SU-DHL-6 (cell line): ENCODE measurements around the gene OR51B6.

Experiments
- H2AFZ ChIP-seq: fragments of 200-600 bp; sonication (generic); 2 replicates; pipeline ENCODE4 v1.6.1; 2014; ENCODE audit warnings: low read depth, mild to moderate bottlenecking, moderate library complexity, mixed read lengths, antibody characterized with exemption, low read length; ENCODE audit not compliant: severe bottlenecking
- H3F3A ChIP-seq: fragments of 200-600 bp; shearing (Covaris generic); 2 replicates; pipeline ENCODE4 v1.6.0; 2016; ENCODE audit warnings: antibody characterized with exemption, mild to moderate bottlenecking; ENCODE audit not compliant: insufficient read depth
- H3K27ac ChIP-seq: fragments of 200-600 bp; sonication (generic); 2 replicates; pipeline ENCODE4 v1.5.1; 2016; ENCODE audit warnings: low read depth, mild to moderate bottlenecking, low read length, moderate library complexity, mixed read lengths
- H3K27me3 ChIP-seq: fragments of 200-600 bp; sonication (generic), shearing (Covaris generic); 2 replicates; pipeline ENCODE4 v1.6.0; 2014; ENCODE audit warnings: mild to moderate bottlenecking, low read length
- H3K36me3 ChIP-seq: fragments of 200-600 bp; sonication (generic); 2 replicates; pipeline ENCODE4 v1.6.1; 2014; ENCODE audit warnings: mild to moderate bottlenecking, low read length, mixed read lengths
- H3K4me2 ChIP-seq: fragments of 300-600, 200-600 bp; shearing (Covaris generic), sonication (generic); 2 replicates; pipeline ENCODE4 v1.6.0; 2014; ENCODE audit warnings: low read length, low read depth, mild to moderate bottlenecking; ENCODE audit not compliant: poor library complexity, severe bottlenecking
- H3K4me3 ChIP-seq: fragments of 200-600 bp; sonication (generic); 2 replicates; pipeline ENCODE4 v1.5.1; 2014; ENCODE audit warnings: antibody characterized with exemption, low read length, mild to moderate bottlenecking, mixed read lengths; ENCODE audit not compliant: insufficient read depth, poor library complexity, severe bottlenecking
- H3K79me2 ChIP-seq: fragments of 200-600 bp; sonication (generic); 2 replicates; pipeline ENCODE4 v1.6.1; 2014; ENCODE audit warnings: mild to moderate bottlenecking, low read length, moderate library complexity; ENCODE audit not compliant: insufficient read depth
- H3K9ac ChIP-seq: fragments of 200-600 bp; sonication (generic); 2 replicates; pipeline ENCODE4 v1.7.0; 2014; ENCODE audit warnings: mild to moderate bottlenecking, low read length
- H3K9me2 ChIP-seq: fragments of 200-600 bp; sonication (generic); replicated peaks from 2 replicates; pipeline ENCODE4 v1.6.1; 2014; ENCODE audit warnings: low read length; ENCODE audit not compliant: insufficient read depth
- H3K9me3 ChIP-seq: fragments of 200-600 bp; sonication (generic); 2 replicates; pipeline ENCODE4 v1.6.1; 2014; ENCODE audit warnings: low read length, mixed read lengths; ENCODE audit not compliant: insufficient read depth
- H4K20me1 ChIP-seq: fragments of 200-600 bp; sonication (generic); 2 replicates; pipeline ENCODE4 v1.6.1; 2014; ENCODE audit warnings: low read depth, mild to moderate bottlenecking, antibody characterized with exemption, low read length, moderate library complexity, mixed read lengths
- EZH2phosphoT487 ChIP-seq: fragments of 200-600 bp; sonication (generic), shearing (Covaris generic); conservative IDR thresholded peaks from 2 replicates; pipeline ENCODE4 v1.6.1; 2018; ENCODE audit warnings: mild to moderate bottlenecking, antibody characterized with exemption, low read length, moderate library complexity, mixed read lengths
- TF ChIP-seq, protein P1 (sequence below): fragments of 200-600 bp; sonication (generic); IDR thresholded peaks from one replicate; pipeline ENCODE4 v1.5.1; 2017; ENCODE audit warnings: antibody characterized with exemption, mild to moderate bottlenecking, low read length, moderate library complexity; ENCODE audit not compliant: insufficient read depth, poor library complexity, severe bottlenecking

OR51B6 gene

GRCh38 chr11:5369789-5370188, 18.5 kb downstream of the OR51B6 start:
- Histone ChIP-seq H3F3A (no peaks in the 10 kb centered on the region), H3K27me3 (no peaks in the 10 kb centered on the region), H3K27ac (no peak overlapping the region), H3K79me2 (no peaks in the 10 kb centered on the region), H3K4me2 (no peak overlapping the region), H4K20me1 (no peaks in the 10 kb centered on the region), H3K4me3 (no peak overlapping the region), H2AFZ (no peak overlapping the region), H3K9ac (no peak overlapping the region), H3K36me3 (no peaks in the 10 kb centered on the region), H3K9me3 (no peaks in the 10 kb centered on the region), H3K9me2 (no peaks in the 10 kb centered on the region)
- TF ChIP-seq EZH2phosphoT487 = no peak
- TF ChIP-seq, protein P1, sequence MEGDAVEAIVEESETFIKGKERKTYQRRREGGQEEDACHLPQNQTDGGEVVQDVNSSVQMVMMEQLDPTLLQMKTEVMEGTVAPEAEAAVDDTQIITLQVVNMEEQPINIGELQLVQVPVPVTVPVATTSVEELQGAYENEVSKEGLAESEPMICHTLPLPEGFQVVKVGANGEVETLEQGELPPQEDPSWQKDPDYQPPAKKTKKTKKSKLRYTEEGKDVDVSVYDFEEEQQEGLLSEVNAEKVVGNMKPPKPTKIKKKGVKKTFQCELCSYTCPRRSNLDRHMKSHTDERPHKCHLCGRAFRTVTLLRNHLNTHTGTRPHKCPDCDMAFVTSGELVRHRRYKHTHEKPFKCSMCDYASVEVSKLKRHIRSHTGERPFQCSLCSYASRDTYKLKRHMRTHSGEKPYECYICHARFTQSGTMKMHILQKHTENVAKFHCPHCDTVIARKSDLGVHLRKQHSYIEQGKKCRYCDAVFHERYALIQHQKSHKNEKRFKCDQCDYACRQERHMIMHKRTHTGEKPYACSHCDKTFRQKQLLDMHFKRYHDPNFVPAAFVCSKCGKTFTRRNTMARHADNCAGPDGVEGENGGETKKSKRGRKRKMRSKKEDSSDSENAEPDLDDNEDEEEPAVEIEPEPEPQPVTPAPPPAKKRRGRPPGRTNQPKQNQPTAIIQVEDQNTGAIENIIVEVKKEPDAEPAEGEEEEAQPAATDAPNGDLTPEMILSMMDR = no peak

- TF ChIP-seq, protein P1 = peak; percentile 78
- no peak for TF ChIP-seq EZH2phosphoT487
- Histone ChIP-seq H3K9me2 (no peaks in the 10 kb centered on the region), H3K36me3 (no peaks in the 10 kb centered on the region), H4K20me1 (no peaks in the 10 kb centered on the region), H3K9me3 (no peaks in the 10 kb centered on the region), H3K27me3 (no peaks in the 10 kb centered on the region), H3F3A (no peaks in the 10 kb centered on the region), H3K4me2 (no peak overlapping the region), H3K4me3 (no peak overlapping the region), H3K79me2 (no peaks in the 10 kb centered on the region), H3K9ac (no peak overlapping the region), H2AFZ (no peak overlapping the region), H3K27ac (no peak overlapping the region)
These were observed 29.5 kb downstream of the OR51B6 start for GRCh38 chr11:5380740-5381342.

- Histone ChIP-seq H3K4me3 (no peak within 1 kb of the TSS), H3K27ac (no peak within 1 kb of the TSS), H4K20me1 (no peaks in the 10 kb centered on the region), H2AFZ (no peak within 1 kb of the TSS), H3K9me3 (no peaks in the 10 kb centered on the region), H3K36me3 (no peaks in the 10 kb centered on the region), H3K9me2 (no peaks in the 10 kb centered on the region), H3F3A (no peaks in the 10 kb centered on the region), H3K79me2 (no peaks in the 10 kb centered on the region), H3K9ac (no peak within 1 kb of the TSS), H3K4me2 (no peak within 1 kb of the TSS), H3K27me3 (no peaks in the 10 kb centered on the region)
- TF ChIP-seq EZH2phosphoT487 = no peak
- TF ChIP-seq, protein P1 = no peak
These were observed 32.3 kb downstream of the OR51B6 start, which contains the start of gene OR51M1 for GRCh38 chr11:5383576-5383975. Gene OR51M1, plus strand, starts transcription at chr11:5383812. Its CDS starts 5,587 bp downstream, at chr11:5389399.
